ENCODE data around the gene GNL3L.
"Not testable (repeated sequence)": the region's sequence is repeated elsewhere in the genome, so short reads cannot be mapped to it uniquely, and the experiment has no call there.

The GNL3L gene

GRCh38 chrX:54561622-54562021, 31.6 kb downstream of the GNL3L start:
- no peak for DNase-seq (ENCODE audit: low read depth)

GRCh38 chrX:54564936-54565335, 34.9 kb downstream of the GNL3L start:
- no peak for DNase-seq (ENCODE audit: low read depth)

- no peak for DNase-seq (ENCODE audit: low read depth)
Measured at GRCh38 chrX:54570332-54570731, 40.3 kb downstream of the GNL3L start.

- DNase-seq (ENCODE audit: low read depth): not testable (repeated sequence)
Measured at GRCh38 chrX:54572641-54573040, 42.6 kb downstream of the GNL3L start.

GRCh38 chrX:54597728-54598127, 67.7 kb downstream of the GNL3L start:
- no peak for DNase-seq (ENCODE audit: low read depth)

GRCh38 chrX:54602563-54602962, 72.5 kb downstream of the GNL3L start:
- DNase-seq (ENCODE audit: low read depth): no peak
